Transverse colon (tissue), 4 donors: ENCODE measurements around the gene TAF3. TPM values are rescaled to one million over a fixed set of nuclear protein-coding genes. Genes with fewer than 3 reads are reported as not detected.

ENCODE experiments used
- DNase-seq: peaks from one replicate; pipeline ENCODE4 v3.0.0-alpha.2; 2019
- H3K27ac ChIP-seq, 4 donors: fragments of 200-600 bp; sonication (generic); 2 replicates each; pipeline ENCODE4 v1.5.1; 2016 to 2018; ENCODE audit warnings: inconsistent platforms in 4 of 4
- H3K27me3 ChIP-seq: fragments of 200-600 bp; sonication (generic); 2 replicates; pipeline ENCODE4 v1.5.1; 2017; ENCODE audit warnings: inconsistent platforms
- H3K36me3 ChIP-seq, 4 donors: fragments of 200-600 bp; sonication (generic); 2 replicates each; pipeline ENCODE4 v1.5.1; 2017 to 2019; ENCODE audit warnings: inconsistent platforms in 4 of 4
- H3K4me1 ChIP-seq, 4 donors: fragments of 200-600 bp; sonication (generic); 2 replicates each; pipeline ENCODE4 v1.5.1; 2017 to 2020; ENCODE audit warnings: inconsistent platforms in 4 of 4
- H3K4me3 ChIP-seq, 4 donors: fragments of 200-600 bp; sonication (generic); 1 replicate in 1 of 4; 2 replicates in 3 of 4; pipeline versions ENCODE4 v1.5.1 to v1.6.1; 2017 to 2019; ENCODE audit warnings: inconsistent platforms in 4 of 4
- H3K9me3 ChIP-seq, 2 donors: fragments of 200-600 bp; sonication (generic); 2 replicates each; pipeline ENCODE4 v1.5.1; 2017 to 2019; ENCODE audit warnings: inconsistent platforms in 2 of 2
- CTCF ChIP-seq, 5 experiments: fragments of 200-600 bp in 3 of 5; fragments of 450-650 bp in 2 of 5; sonication (generic) in 3 of 5; IDR thresholded peaks; 1 replicate in 2 of 5; 2 replicates in 3 of 5; pipeline ENCODE4 v1.5.1; 2016 to 2017; ENCODE audit warnings: antibody characterized with exemption in 5 of 5, inconsistent platforms in 3 of 5, mild to moderate bottlenecking in 2 of 5, moderate library complexity in 1 of 5
- EP300 ChIP-seq: sonication (generic); formaldehyde crosslinking; IDR thresholded peaks from one replicate; pipeline ENCODE4 v1.6.1; 2017; ENCODE audit warnings: antibody characterized with exemption, low read depth
- POLR2A ChIP-seq: fragments of 450-650 bp; IDR thresholded peaks from one replicate; pipeline ENCODE4 v1.6.1; 2016; ENCODE audit warnings: antibody characterized with exemption, mild to moderate bottlenecking, moderate library complexity
- POLR2AphosphoS5 ChIP-seq, 3 donors: sonication (generic); formaldehyde crosslinking; IDR thresholded peaks; one replicate each; pipeline ENCODE4 v1.6.1; 2016; ENCODE audit warnings: antibody characterized with exemption in 3 of 3
- WGBS, 2 donors: methylation state at CpG; one replicate each; pipeline ENCODE4 v1.1.5; 2018; ENCODE audit warnings: low coverage in 1 of 2; 5-methylcytosine and 5-hydroxymethylcytosine counted together
- in situ Hi-C, 4 donors: fragments of 200-750 bp; cut with MboI; loops; one replicate each; pipeline versions ENCODE4 v1.15.0 to v1.15.1; 2017; ENCODE audit warnings: low sequenced_read_pairs in 3 of 4, low pct_ligation_motif_present in 1 of 4, low pct_unique_long_range_greater_than_20kb in 1 of 4
- intact Hi-C: fragments of 100-400 bp; cut with DNase I; formaldehyde crosslinking; loops from one replicate; pipeline ENCODE4 v1.15.1; 2023; ENCODE audit warnings: low total_unique reads
- total RNA-seq, 4 donors: library from RNA; depleted of rRNA; stranded (reverse); fragments of >200 nt; gene quantifications; one replicate each; pipeline ENCODE4 v1.1.0, GENCODE V29; 2016

TAF3 gene
- total RNA-seq, 4 donors from 2014 or later = 4.8 to 35.6 (median 9.6) TPM

DNA sequence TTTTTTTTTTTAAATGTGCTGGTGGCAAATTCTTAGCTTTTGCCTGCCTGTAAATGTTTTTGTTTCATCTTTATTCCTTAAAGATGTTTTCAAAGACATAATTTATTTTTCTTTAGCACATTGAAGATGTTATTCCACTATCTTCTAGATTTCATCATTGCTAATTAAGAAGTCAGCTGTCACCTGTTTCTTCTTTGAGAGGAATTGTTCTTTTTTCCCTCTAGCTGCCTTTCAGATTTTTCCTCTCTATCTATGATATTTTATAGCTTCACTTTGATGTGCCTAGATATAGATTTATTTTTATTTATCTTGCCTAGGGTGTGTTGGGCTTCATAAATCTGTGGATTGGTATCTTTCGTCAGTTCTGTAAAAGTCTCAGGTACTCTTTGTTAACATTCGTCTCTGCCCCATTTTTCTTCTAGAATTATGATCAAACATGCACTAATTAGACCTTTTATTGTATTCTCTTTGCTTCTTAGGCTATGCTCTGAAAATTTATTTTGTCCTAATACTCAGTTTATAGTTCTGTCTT is 186.2 kb downstream of the TAF3 start:
- no peak overlapping the region for H3K27ac ChIP-seq
- intact Hi-C loops (no loop called here), in situ Hi-C loops (no loop called here)
- H3K36me3 ChIP-seq = peaks cover 0 to 15% (median 0%) of the 10 kb centered on the region in 4 donors
- H3K4me1 ChIP-seq = no peaks in the 10 kb centered on the region
- WGBS, 2 donors = 71 to 75% methylated on average over 2 of the region's 2 CpGs
- H3K9me3 ChIP-seq = peaks cover 6 to 34% of the 10 kb centered on the region in 2 donors
- TF ChIP-seq POLR2A = no peak
- TF ChIP-seq EP300 = no peak
- DNase-seq = no peak
- no peak overlapping the region for H3K4me3 ChIP-seq
- H3K27me3 ChIP-seq = no peaks in the 10 kb centered on the region

DNA sequence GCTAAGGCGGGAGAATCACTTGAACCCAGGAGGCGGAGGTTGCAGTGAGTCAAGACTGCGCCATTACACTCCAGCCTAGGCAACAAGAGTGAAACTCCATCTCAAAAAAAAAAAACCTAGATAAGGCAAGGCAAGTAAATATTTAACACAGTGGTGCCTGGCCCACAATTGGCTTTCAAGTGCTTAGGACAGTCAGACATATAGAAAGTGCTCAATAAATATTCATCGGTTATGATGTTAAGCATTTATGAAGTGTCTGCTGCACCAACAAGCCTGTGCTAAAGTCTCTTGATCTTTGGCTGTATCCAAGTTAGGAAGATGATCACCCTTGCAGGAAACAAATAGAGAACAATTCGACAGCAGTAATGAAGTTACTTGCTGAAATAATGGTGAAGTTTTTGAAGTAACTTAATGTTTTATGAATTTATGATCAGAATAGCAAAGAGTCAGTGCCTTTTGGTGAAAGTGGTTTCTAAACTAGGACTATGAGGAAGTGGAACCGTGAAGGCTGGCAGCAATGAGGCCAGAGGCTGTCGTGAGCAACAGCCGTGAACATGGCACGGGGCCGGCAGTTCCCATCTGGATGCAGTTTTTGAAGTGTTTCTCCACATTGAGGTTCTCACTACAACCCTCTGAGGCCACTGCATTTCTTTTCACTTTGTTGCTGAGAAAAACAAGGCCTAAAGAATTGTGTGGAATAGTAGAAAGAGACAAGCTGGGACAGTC is 188.1 kb downstream of the TAF3 start:
- no peaks in the 10 kb centered on the region for H3K27me3 ChIP-seq

GRCh38 chr10:8009031-8009430 is 190.7 kb downstream of the TAF3 start:
- in situ Hi-C loops (no loop called here), intact Hi-C loops (no loop called here)
- H3K4me1 ChIP-seq = no peaks in the 10 kb centered on the region
- peaks cover 5 to 14% of the 10 kb centered on the region in 2 donors for H3K9me3 ChIP-seq
- no peaks in the 10 kb centered on the region for H3K27me3 ChIP-seq
- peaks cover 0 to 15% (median 0%) of the 10 kb centered on the region in 4 donors for H3K36me3 ChIP-seq
- 93 to 97% methylated on average over 5 to 38 of the region's 38 CpGs for WGBS, 2 donors
- DNase-seq = no peak
- TF ChIP-seq EP300 (no peak), POLR2AphosphoS5 (IDR thresholded peaks at IDR 0.05) (no peak), POLR2A (no peak), CTCF (IDR thresholded peaks at IDR 0.05) (no peak)
- no peak overlapping the region for H3K4me3 ChIP-seq
- no peak overlapping the region for H3K27ac ChIP-seq

More for the DNA sequence above, 188.1 kb downstream of the TAF3 start:
- Histone ChIP-seq H3K4me1 (no peaks in the 10 kb centered on the region), H3K4me3 (no peak overlapping the region), H3K36me3 (peaks cover 0 to 15% (median 0%) of the 10 kb centered on the region in 4 donors), H3K27ac (no peak overlapping the region), H3K9me3 (peaks cover 6 to 34% of the 10 kb centered on the region in 2 donors)
- WGBS, 2 donors = 82% methylated on average over 10 of the region's 10 CpGs
- TF ChIP-seq POLR2A (no peak), EP300 (no peak), CTCF (IDR thresholded peaks at IDR 0.05) (no peak), POLR2AphosphoS5 (IDR thresholded peaks at IDR 0.05) (no peak)
- intact Hi-C loops (no loop called here), in situ Hi-C loops (no loop called here)
- DNase-seq = no peak

GRCh38 chr10:8013006-8013405 is 194.7 kb downstream of the TAF3 start:
- 75 to 93% methylated on average over 1 of the region's 1 CpG for WGBS, 2 donors
- in situ Hi-C loops (no loop called here), intact Hi-C loops (loop anchor here (10.0 kb wide), 1 partner anchor 968 kb away; no protein-coding TSS in a partner anchor)
- Histone ChIP-seq H3K9me3 (no peaks in the 10 kb centered on the region), H3K4me1 (no peaks in the 10 kb centered on the region), H3K4me3 (no peak overlapping the region), H3K36me3 (peaks cover 0 to 13% (median 3%) of the 10 kb centered on the region in 4 donors), H3K27me3 (no peaks in the 10 kb centered on the region), H3K27ac (no peak overlapping the region)
- no peak for DNase-seq
- TF ChIP-seq CTCF (IDR thresholded peaks at IDR 0.05) = no peak
- TF ChIP-seq POLR2AphosphoS5 (IDR thresholded peaks at IDR 0.05) = no peak
- no peak for TF ChIP-seq EP300
- TF ChIP-seq POLR2A = no peak
